Stimulated activated CD4-positive, alpha-beta T cell treated with anti-CD3 and anti-CD28 coated beads, Interleukin-2, amount 100 ng/mL, for 48 hours (primary cell): Measurements from ENCODE around the gene ZFP36.
"Not testable (repeated sequence)": the region's sequence is repeated elsewhere in the genome, so short reads cannot be mapped to it uniquely, and the experiment has no call there.

Experiments used
- DNase-seq, 2 donors: peaks; one replicate each; pipeline ENCODE4 v3.0.0-alpha.2; 2020

Gene ZFP36

DNA sequence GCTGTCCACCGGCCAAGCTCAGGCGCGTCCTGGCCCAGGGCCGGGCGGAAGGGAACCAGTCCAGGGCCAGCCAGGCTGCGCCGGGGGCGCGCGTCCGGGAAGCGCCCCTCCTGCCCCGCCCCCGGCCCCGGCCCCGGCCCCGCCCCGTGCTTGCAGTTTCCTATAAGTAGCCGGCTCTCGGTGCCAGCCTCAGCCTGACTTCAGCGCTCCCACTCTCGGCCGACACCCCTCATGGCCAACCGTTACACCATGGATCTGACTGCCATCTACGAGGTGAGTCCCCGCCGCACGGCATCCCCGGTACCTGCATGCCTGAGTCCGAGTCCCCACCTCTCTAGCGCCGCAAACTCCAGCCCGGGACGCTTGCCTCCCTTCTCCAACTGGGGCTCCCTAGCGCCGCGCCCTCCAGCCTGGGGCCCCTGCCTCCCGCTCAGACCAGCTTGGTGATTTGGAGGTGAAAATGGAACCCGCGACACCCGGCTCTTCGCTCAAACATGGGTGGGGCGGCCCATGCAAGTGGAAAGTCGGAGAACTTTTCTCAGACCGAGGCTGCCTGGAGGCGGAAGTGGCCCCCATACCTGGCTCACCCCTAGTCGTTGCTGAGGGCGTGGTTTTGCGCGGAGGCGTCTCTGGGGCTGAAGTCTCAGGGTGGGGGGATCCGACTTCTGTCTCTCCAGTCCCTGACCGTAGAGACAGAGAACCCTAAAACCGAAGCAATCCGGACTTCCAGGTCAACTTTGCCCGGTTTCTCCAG, at the start of gene ZFP36:
TSS of gene ZFP36 (plus strand) at position 192 of the 754 bp plus-strand sequence. CDS start at position 250, 58 bp downstream.
- peak; percentile 84 to 90 for DNase-seq

- no peak for DNase-seq
Observed at GRCh38 chr19:39359026-39359425, 47.6 kb upstream of the ZFP36 start.

GRCh38 chr19:39360599-39360998, 46.0 kb upstream of the ZFP36 start:
- no peak for DNase-seq

GRCh38 chr19:39362682-39363657, 43.7 kb upstream of the ZFP36 start:
- no peak for DNase-seq

DNA sequence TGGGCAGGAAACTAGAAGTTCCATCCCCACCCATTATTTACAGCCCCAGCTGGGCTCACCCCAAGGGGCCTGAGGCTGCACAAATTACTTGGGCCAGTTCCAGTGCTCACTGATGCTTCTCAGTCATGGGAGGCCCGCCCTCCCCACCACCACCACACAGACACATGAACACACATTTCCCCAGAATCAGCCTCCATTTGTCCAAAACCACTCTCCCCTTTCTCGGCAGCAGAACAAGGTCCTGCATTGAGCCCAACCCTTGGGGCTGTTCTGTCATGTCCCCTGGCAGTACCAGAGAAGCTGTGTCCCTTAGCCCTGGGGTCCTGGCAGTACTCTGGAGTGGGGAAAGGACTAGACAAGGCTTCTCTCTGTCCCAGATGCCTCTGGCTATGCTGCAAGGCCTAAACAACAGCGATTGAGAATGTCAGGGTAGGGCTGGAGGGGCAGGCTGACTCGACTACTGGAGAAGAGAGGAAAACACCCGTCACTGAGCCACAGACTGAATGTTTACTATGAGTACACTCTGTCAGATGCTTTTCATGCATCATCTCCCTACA, 42.7 kb upstream of the ZFP36 start:
- no peak for DNase-seq

GRCh38 chr19:39365531-39365930, 41.1 kb upstream of the ZFP36 start:
- no peak for DNase-seq

DNA sequence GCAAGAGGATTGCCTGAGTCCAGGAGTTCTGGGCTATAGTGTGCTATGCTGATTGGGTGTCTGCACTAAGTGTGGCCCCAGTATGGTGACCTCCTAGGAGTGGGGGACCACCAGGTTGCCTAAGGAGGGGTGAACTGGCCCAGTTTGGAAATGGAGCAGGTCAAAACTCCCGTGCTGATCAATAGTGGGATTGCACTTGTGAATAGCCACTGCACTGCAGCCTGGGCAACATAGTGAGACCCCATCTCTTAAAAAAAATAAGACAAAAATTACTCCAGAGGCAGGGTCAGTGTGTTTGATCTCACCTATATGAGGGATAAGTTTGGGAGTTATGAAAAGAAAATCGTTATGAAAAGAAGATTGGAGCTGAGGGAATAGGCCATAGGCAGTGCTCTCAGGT, 37.4 kb upstream of the ZFP36 start:
- DNase-seq: no peak

GRCh38 chr19:39370735-39371134, 35.9 kb upstream of the ZFP36 start:
- DNase-seq: no peak

DNA sequence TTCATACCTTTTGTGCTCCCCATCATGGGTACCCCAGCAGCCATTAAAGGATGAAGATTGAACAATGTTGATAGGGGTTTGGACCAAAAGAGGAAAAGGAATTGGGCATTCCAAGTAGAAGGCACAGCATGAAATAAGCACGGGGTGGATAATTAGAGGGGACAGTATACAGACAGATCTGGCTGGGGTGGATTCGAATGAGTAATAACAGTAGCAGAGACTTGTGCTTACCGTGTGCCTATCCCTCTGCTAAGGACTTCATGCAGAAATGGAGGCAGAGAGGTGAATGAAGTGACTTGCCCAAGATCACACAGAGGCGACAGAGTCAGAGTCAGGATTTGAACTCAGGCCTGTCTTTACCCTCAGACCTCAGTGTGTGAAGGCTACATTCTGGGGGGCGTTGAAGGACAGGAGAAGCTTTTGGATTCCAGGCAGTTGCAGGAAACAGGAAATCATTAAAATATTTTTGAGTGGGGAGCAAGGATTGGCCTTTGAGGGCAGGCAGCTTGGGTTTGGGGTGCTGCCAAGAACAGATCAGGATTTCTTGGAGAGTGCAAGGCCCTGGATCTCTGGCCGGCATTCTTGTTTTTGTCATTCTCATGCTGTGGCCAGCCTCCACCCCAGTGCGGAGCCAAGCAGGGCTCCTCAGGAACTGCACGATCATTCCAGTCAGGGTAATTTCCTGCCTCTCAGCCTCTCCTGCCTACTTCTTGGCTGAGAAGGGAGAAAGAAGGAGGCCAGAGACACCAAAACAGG, 34.4 kb upstream of the ZFP36 start:
- DNase-seq: no peak

DNA sequence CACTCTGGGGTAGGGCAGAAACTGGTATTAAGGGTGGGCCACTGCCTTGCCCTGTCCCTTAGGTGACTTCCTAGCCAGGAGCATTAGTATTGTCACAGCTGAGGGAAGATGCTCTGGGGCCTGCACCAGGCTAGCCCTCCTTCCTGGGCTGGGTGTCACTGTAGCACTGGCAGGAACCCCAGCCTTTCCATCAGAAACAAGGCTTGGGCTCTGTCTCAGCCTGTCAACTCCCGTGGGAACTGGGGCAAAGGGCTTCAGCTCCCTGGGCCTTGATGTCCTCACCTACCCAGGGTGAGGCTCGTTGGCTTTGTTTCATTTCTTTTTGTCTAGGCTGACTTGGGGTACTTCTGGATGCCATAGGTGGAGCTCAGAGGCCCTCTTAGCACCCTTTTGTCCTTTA, 33.7 kb upstream of the ZFP36 start:
- DNase-seq: no peak

DNA sequence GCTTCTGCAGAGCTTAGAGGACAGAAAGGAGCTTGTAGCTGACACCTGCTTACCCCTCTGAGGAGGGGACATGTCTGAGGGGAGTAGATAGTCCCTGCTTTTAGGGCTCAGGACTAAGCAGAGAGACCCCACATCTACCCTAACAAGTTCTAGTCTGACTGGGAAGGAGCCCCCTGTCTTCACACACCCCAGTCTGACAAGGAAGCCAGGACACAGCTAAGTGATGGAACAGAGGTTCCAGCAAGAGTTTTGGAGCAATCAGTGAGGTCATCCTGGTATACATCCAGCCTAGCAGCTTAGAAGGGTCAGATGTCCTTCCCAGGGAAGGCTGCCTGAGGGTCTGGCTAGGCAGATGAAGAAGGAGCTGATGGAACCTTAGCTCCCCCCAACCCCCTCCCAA, 30.7 kb upstream of the ZFP36 start:
- no peak for DNase-seq

GRCh38 chr19:39377373-39378362, 29.0 kb upstream of the ZFP36 start:
- DNase-seq: no peak

DNA sequence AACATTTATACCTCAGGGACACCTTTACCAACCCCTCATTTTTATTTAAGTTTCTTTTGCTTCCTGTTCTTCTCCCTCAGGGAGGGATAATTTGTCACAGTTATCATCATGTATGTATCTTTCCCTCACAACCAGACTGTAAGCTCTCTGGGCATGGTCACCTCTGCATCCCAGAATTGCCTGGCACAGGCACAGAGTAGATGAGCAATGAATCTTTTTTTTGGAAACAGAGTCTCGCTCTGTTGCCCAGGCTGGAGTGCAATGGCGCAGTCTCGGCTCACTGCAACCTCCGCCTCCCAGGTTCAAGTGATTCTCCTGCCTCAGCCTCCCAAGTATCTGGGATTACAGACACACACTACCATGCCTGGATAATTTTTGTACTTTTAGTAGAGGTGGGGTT, 27.3 kb upstream of the ZFP36 start:
- not testable (repeated sequence) for DNase-seq

DNA sequence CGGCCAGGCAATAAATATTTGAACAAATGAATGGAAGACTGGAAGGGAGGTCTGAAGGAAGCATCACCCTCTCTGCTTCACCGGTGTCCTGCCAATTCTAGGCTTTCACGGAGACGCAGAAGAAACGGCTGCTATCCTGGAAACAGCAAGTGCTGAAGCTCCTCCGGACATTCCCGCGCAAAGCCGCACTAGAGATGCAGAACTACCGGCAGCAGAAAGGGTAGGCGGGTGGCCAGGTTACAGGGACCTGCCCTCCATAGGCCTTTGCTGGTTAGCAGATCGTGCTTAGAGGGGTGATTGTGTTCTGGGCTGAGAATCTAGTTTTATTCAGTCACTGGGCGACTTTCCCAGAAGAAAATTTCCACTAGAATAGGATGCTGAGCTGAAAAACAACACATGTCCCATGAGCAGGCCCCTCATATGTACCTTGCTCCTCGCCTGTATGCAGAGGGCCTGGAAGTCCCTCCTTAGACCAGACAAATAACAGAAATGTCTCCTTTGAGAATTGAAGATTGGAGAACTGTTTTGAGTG, 26.7 kb upstream of the ZFP36 start:
- no peak for DNase-seq

DNA sequence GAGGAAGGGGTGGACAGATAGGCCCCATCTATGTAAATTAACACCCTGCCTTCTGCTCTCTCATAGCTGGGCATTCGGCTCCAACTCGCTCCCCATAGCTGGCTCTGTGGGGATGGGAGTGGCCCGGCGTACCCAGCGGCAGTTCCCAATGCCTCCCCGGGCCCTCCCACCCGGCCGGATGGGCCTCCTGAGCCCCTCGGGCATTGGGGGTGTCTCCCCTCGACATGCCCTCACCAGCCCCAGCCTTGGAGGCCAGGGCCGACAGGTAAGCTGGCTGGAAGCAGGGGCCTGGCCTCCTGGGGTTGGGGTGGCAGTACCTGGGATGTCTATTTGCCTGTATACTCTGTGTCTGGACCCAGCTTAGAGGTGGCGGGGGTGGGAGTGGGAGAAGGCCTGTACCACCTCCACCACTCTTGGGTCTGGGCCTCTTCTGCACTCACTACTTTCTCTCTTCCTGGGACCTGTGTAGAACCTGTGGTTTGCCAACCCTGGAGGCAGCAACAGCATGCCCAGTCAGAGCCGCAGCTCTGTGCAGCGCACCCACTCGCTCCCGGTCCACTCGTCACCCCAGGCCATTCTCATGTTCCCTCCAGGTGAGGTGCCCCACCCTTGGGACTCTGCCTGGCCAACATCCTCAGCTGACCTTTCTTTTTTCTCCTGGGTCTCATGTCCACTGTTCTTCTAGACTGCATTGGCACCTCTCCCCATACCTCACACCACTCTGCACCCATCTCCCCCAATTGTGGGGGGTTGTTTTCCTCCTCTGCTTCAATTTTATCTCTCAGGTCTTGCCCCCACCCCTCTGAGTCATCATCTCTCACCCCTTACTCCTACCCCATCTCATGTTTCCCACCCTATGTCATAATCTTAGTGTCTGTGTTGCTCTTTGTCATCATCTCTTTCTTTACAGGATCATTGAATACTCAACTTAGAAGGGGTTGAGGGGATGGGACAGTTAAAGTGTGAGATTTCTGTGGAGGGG, 25.8 kb upstream of the ZFP36 start:
- no peak for DNase-seq

DNA sequence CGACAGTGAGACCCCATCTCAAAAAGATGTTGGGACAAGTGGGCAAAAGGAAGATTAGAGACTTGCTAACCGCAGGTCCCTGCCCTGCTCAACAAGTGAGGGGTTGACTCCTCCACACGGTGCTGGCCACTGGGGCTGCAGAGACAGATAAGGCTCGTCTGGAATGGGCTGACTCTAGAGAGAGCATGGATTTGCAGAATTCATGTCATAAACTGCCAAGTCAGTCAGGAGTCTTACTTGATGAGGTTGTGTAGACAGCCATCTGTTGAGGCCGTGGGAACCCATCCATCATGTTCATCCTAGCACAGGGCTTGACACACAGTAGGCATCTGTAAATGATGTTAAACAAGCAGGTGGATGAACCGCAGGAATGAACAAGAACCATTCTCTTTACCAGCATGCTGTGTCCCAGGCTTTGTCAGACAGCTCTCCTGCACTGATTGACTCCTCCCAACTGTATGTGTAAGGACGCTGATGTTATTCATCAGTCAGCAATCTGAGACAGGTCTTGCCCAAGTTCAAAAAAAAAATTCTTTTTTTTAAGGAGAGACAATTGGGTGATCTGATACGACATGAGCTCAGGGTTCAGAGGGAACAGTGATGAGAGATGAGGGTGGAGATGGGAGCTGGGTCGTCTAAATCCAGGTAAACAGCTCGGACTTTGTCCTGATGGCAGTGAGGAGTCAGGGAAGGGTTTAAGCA, 24.6 kb upstream of the ZFP36 start:
- no peak for DNase-seq

DNA sequence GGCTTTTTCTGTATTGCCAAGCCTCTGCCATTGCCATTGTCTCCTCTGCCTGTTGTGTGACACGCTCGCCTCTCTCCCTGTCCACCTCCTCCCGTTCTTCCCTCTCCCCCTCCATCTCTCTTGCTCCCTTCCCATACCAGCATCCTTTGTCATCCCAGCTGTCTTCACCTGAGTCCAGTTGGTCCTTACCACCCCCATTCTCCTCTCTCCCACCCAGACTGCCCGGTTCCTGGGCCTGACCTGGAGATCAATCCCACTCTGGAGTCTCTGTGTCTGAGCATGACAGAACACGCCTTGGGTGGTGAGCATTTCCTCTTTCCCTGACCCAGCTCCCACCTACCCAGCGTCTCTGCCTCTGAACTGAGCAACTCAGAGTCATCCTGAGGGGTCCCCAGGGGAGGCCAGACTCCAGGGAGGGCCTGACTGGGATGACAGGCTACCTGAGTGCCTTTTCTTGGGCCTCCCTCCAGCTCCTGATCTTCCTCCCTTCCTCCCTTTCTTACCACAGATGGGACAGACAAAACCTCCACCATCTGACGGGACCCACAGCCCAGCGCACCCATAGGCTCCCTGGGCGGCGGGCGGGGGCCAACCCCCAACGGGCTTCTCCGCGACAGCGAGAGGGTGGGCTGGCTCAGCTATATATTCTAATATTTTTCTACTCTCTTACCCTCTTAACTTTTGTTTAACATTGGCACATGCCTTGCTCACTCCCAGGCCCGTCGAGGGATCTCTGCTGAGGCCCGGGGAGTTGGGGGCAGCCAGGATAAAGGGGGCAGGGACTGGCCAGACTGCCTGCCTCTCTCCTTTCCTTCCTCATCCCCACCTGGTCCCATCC, 23.4 kb upstream of the ZFP36 start:
- no peak for DNase-seq

GRCh38 chr19:39384839-39385568, 21.6 kb upstream of the ZFP36 start:
- DNase-seq: no peak
